Measurements from ENCODE around the gene NELFA. TPM values are rescaled to one million over a fixed set of nuclear protein-coding genes. Genes with fewer than 3 reads are reported as not detected.

The NELFA gene
- total RNA-seq, 4 donors from 2014 or later = 8.2 to 17.7 (median 13.9) TPM

DNA sequence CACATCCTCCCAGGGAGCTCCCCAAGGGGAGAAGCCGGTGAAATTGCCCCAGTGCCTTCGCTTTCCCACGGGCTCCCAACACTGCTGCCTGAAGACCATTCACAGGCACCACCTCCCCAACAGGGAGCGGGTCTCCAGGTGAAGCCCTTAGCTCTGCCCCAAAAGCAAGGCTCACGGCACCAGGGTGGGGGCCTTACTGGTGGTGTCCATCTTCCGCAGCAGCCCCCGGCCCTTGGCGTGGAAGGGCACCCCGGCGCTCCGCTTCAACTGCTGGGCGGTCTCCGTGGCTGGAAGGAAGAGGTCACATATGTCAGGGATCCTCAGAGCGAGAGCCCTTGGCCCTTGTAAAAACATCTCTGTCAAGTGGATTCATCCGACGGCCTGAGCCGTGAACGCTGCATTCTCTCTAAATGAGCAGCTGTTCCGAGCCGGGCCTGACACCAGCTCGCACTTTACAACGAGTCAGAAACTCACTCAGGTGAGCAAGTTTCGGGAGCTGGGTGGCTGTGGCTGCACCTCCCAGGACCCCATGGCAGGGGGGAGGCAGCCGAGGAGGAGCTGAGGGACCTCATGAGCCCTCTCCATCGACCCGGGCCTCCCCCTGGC, 20.9 kb downstream of the NELFA start:
- ATAC-seq (ENCODE audit: low FRiP score) (no peak), DNase-seq (ENCODE audit: low spot score) (no peak)
- TF ChIP-seq, protein P1, sequence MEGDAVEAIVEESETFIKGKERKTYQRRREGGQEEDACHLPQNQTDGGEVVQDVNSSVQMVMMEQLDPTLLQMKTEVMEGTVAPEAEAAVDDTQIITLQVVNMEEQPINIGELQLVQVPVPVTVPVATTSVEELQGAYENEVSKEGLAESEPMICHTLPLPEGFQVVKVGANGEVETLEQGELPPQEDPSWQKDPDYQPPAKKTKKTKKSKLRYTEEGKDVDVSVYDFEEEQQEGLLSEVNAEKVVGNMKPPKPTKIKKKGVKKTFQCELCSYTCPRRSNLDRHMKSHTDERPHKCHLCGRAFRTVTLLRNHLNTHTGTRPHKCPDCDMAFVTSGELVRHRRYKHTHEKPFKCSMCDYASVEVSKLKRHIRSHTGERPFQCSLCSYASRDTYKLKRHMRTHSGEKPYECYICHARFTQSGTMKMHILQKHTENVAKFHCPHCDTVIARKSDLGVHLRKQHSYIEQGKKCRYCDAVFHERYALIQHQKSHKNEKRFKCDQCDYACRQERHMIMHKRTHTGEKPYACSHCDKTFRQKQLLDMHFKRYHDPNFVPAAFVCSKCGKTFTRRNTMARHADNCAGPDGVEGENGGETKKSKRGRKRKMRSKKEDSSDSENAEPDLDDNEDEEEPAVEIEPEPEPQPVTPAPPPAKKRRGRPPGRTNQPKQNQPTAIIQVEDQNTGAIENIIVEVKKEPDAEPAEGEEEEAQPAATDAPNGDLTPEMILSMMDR (IDR thresholded peaks at IDR 0.05) = no peak

GRCh38 chr4:1987296-1987695, 21.5 kb downstream of the NELFA start:
- TF ChIP-seq, protein P1 (IDR thresholded peaks at IDR 0.05) = no peak
- DNase-seq (ENCODE audit: low spot score) = no peak
- no peak for ATAC-seq (ENCODE audit: low FRiP score)

DNA sequence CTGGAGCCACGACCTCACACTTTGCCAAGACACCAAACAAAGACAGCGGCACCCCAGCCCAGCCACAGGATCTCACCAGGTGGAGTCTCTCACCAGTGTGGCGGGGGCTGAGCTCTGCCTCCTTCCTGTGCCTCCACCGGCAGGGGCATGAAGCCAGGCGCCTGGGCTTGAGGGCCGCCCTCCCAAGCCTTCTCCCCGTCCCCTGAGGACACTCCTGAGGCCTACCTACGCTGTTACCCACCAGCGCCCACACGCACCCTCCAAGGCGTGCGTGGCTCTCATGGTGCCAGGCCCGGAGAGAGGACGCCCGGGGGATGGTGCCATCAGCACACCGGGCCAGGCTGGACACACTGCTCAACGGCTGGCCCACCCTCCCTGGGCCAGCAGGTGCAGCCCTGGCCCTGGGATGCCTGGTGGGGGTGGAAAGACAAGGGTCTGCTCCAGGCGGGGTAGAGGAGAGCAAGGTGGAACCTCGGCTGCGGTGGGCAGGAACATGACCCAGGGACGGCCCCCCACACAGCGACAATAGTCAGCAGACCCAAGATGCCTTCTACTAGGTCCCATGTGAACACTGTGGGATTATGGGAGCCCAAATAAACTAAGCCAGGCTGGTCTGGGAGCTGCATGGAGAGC, 22.1 kb downstream of the NELFA start:
- no peak for DNase-seq (ENCODE audit: low spot score)
- TF ChIP-seq, protein P1 (IDR thresholded peaks at IDR 0.05) = no peak
- ATAC-seq (ENCODE audit: low FRiP score) = no peak

DNA sequence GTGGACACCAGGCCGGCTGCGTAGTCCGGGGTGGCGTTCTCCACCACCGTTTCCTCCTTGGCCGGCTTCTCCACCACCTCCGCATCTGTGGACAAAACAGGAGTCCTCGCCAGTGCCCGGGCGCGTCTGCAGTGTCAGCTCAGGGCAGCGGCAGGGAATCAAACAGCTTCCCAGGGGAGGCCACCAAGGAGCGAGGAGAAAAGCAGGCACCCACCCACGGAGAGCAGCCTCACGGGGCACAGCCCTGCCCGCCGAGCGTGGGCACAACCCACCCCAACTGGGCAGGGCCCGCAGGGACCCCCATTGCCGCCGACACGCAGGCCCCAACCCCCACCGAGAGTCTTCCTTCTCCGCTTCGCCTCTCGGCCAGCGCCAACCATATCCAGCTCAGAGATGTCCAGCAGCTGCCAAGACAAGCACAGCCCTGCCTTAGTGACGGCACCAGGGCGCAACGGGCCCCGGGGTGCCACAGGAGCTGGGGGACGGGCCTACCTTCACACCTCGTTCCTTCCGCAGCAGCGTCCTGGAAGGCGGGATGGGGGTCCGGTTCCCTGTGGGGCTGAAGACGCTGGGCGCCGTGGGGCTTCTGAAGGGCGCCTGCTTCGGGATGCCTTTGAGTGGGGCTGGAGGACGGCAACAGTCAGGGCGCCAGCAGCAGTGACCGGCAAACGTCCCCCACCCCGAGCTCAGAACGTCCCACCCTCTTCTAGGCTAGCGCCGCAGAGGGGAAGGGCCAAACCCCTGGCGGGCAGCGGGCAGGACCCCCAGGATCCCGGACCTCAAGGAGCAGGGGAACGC, 22.8 kb downstream of the NELFA start:
- TF ChIP-seq, protein P1 (IDR thresholded peaks at IDR 0.05) = no peak
- ATAC-seq (ENCODE audit: low FRiP score) (no peak), DNase-seq (ENCODE audit: low spot score) (no peak)

DNA sequence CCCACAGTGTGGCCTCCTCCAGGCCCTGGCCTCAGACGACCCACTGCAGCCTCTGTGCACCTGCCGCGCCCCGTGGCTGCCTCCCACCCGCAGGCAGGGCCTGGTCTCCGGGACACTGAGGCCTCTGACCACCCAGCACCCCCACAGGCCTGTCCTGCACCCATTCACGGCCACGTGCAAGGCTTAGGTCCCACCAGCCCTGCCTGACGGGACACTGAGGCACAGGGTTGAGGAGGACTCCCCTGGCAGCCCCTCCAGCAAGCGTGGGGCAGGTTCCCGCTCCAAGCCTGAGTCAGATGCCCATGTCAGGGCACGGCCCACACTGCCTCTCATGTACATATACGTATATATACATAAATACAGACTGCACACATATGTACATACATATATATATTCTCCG, 23.5 kb downstream of the NELFA start:
- DNase-seq (ENCODE audit: low spot score) (no peak), ATAC-seq (ENCODE audit: low FRiP score) (no peak)
- TF ChIP-seq, protein P1 (IDR thresholded peaks at IDR 0.05) = no peak

DNA sequence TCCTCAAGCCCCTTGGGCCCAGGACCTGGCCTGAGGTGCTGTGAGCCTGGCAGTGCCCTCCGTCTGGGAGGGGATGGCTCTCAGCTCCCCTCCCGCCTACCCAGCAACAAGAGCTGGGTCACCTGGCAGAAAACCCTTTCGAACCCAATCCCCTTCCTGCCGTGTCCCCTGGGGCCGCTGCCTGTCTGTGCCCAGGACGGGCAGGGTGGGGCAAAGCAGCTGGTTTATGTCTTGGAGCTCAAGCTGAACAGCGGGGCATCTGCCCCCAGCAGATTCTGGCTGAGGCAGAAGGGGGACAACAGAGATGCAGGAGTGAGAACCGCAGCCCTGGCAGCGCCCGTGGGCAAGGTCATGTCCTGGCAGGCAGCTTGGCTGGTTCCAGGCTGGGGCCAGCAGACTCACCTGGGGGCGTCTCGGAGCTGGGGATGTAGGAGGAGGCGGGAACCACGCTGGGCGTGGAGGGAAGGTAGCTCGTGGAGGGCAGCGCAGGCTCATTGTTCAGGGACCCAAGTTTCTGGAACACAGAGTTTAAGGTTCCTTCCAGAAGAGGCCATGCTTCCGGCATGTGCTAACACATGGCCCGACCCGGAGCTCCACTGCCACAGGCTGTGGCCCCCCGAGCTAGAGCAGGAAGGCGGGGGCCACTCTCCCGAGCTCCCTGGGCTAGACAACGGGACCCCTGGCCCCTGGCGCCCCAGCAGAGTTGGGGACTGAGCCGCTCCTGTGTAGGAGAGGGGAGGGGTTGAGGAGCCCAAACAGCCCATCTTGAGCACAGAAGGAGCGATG, 24.2 kb downstream of the NELFA start:
- TF ChIP-seq, protein P1 (IDR thresholded peaks at IDR 0.05) = no peak
- DNase-seq (ENCODE audit: low spot score) (no peak), ATAC-seq (ENCODE audit: low FRiP score) (no peak)
